ENCODE measurements around the gene PYY.
"Not testable (repeated sequence)": the region's sequence is repeated elsewhere in the genome, so short reads cannot be mapped to it uniquely, and the experiment has no call there.

PYY gene

GRCh38 chr17:43953746-43954145, at the start of gene PYY:
Gene PYY, minus strand, starts transcription at chr17:43953940. Its CDS starts 457 bp downstream, at chr17:43953483.
- no peak for DNase-seq

DNA sequence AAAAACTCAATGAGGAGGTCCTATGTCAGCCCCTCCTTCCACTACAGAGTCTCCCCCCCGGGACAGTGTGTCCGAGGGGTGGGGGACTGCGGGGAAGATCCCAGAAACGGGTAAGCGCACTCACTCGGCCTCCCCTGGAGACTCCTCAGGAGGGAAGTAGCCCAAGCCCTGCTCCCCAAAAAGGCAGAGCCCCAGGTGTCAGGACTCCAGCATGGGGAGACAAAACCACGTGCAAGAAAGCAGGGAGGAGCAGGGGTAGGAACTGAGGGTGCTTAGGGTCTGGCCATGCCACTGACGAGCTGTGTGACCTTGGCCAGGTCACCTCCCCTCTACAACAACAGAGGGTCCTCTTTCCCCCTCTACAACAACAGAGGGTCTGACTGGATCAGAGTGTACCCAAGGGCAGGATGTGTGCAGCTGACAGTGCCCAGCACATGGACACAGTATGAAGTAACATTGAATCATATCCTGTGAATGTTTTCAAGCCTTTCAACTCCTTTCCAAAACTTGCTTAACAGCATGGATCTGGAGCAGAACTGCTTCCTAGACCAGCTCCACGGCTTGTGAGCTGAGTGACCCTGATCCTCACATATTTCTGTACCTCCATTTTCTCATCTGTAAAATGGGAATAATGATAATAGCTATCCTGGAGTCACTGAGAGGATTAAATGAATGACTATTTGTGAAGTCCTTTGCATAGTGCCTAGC, 48.6 kb upstream of the PYY start:
- no peak for DNase-seq

DNA sequence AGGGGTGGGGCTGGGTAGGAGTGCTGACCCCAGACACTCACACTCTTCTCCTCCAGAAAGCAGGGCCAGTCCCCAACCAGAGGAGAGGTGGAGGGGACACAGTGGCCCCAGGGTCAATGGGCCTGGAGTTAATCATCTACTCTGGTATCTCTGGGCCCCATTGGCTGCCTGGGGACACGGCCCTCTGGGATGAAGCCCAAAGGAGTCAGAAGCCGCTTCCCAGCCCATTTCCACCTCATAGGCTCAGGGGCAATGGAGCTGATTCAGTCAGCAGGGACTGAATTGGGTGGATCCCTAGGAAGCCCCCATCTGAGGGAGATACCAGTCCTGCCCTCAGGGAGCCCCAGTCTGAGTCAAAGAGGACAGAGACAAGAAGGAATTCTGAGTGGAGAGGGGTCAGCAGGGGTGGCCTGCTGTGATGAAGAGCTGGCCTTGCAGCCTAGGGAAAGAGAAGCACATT, 47.8 kb upstream of the PYY start:
- no peak for DNase-seq

DNA sequence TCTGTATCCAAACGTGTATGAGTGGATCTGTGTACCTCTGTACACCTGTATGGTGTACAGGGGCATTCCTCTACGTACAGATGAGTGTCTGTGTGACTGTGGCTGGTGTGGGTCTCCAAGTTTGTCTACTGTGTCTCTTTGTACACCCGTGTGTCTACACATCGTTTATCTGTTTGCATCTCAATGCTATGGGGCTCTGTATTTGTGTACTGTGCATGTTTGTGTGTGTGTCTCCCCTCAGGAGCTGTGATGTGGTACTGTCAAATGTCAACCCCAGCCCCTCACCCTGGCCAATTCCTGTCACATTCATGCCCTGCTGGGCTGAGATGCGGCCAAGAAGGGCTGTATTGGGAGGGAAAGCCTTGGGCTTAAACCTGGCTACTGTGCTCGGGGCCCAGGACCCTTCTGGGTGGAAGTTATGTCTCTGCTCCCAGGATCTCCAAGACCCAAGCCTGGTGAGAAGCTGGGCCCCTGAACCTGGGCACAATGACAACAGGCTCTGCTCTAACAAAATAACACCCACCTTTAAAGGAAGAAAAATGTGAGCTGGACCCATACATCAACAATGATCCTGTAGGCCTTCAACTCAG, 47.2 kb upstream of the PYY start:
- DNase-seq = no peak

DNA sequence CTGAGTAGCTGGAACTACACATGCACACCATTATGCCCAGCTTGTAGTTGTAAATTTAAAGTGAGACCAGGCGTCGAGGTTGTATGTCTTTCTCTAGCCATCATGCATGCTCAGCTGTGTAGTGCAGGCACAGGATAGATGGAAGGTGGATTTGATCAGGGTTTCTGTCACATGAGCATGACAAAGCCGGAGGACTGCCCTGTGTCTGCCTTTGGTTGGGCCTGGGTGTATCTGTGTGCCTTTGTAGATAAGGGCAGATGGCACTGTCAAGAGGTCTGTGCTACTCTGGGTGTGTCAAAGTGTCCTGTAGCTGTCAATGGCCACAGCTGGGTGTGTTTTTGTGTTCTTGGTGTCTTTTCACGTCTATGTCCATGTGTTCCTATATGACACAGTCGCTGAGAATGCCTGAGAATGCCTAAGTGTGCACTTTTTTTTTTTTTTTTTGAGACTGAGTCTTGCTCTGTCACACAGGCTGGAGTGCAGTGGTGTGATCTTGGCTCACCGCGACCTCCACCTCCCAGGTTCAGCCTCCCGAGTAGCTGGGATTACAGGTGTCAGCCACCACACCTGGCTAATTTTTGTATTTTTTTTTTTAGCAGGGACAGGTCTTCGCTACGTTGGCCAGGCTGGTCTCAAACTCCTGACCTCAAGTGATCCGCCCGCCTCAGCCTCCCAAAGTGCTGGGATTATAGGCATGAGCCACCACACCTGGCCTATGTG, 46.6 kb upstream of the PYY start:
- DNase-seq = no peak

DNA sequence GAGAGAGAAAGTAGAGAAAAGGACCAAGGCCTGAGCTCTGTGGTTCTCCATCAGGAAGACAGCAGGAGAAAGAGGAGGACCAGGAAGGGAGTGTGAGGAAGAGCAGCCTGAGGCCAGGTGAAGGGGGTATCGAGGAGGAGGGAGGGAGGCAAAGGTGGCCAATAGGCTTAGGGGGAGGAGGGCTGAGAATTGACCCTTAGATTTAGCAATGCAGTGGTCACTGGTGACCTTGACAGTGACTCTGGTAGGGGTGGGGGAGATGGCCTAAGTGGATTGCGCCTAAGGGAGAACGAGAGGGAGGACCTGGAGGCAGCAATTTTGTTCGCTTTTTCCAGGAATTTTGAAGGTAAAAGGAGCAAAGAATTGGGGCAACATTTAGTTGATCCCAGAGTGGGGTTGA, 45.3 kb upstream of the PYY start:
- DNase-seq = no peak

GRCh38 chr17:43998552-43998951, 44.8 kb upstream of the PYY start:
- DNase-seq = no peak

GRCh38 chr17:43997180-43997579, 43.4 kb upstream of the PYY start:
- not testable (repeated sequence) for DNase-seq

DNA sequence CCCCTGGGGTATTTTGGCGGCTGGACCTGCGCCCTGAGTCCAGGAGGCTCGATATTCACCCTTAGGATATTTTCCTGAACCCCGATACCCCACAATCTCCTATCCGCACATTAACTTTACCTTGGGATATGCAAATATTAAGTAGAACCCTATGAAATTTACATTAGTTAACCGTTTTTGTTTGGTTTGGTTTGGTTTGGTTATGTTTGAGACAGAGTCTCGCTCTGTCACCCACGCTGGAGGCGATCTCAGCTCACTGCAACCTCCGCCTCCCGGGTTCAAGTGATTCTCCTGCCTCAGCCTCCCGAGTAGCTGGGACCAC, 41.4 kb upstream of the PYY start:
- DNase-seq = no peak

DNA sequence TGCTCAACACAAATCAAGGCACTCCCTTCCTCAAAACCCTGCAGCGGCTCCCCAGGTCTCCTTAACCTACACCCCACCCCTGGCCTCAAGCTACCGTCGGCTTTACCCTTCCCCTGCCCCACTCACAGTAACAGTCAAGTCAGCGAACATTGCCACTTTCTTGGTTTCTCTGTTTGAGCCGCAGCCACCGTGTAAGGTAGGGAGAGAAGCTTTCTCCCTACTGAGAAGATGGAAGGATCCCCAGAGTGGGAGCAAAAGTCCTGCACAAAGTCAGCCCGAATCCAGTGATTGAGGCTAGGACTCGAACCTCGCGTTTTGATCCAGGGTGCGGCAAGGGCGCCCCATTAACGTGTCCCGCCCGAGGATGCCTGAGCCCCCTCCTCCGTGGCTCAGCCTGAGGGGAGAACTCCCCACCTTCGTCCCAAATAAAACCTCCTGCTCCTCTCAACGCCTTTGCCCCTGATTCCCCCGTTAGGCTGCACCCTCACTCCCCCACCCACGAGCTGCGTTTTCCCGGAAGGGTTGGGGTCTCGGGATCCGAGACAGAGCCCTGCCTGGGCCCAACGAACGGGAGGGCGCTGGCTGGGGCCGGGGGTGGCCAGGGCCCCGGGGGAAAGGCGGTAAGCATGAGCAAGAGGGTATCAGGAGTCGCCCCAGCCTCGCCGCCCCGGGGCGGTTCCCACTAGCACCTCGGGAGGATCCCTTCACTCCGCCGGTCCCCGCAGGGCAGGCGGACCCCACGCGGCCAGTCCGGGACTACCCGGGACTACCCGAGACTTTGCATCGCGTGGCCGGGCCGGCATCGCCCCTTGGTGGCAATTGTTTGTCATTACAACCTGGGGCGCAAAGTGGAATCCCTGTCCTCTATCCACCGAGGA, 40.8 kb upstream of the PYY start:
- DNase-seq = no peak

DNA sequence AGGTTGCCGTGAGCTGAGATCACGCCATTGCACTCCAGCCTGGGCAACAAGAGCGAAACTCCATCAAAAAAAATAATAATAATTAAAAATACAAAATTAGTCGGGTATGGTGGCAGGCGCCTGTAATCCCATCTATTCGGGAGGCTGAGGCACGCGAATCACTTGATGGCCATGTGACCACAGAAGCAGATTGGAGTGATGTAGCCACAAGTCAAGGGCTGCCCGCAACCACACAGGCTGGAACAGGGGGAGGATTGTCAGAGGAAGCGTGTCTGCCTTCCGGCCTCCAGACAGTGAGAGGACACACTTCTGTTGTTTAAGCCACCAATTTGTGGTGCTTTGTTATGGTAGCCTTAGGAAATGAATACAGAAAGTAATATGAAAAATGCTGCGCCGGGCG, 38.9 kb upstream of the PYY start:
- no peak for DNase-seq

DNA sequence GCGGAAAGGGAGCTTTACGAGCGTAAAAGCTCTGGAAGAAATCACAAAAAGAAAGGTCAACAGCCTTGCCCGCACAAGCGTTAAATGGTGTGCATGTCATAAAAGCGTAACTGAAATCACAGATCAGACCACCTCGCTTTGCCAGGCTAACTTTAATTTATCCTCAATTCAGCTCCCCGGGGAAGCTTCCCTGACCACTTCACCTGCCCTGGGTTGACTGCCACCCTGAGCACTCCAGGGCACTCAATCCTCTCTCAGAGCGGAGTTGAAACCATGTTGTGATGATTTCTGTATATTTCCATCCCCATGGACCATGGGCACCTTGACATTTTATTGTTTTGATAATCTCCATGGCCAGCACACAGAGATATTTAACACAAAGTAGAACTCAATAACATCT, 34.6 kb upstream of the PYY start:
- DNase-seq = no peak

- DNase-seq = no peak
Observed at GRCh38 chr17:43987131-43988021, 33.6 kb upstream of the PYY start.

DNA sequence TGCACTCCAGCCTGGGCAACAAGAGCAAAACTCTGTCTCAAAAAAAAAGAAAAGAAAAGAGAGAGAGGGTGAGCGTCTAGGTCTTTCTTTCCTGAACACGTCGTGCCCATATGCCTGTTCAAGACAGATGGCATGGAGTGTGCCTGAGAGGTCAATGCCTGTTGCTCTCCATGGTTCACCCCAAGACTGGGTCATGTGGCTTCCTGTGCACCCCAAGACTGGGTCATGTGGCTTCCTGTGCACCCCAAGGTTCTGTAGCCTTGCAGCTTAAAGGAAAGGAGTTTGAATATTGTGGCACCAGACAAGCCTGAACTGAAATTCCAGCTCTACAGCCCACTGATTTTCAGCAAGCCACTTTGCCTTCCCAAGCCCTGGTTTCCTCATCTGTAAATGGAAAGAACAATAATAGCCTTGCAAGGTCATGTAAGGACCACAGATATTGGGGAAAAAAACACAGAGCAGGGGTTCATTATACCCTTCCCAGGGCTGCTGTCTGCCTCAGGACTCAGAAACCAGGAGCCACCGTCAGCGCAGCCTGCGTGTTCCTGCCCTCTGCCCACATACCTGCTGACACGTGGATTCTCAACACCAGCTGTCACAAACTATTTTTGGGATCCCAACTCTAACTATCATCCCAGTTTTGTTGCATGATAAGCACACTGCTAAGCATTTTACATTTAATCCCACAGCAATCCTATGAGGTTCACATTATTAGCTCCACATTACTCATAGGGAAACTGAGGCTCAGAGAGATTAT, 32.7 kb upstream of the PYY start:
- DNase-seq = no peak

GRCh38 chr17:43984521-43984920, 30.8 kb upstream of the PYY start:
- no peak for DNase-seq

DNA sequence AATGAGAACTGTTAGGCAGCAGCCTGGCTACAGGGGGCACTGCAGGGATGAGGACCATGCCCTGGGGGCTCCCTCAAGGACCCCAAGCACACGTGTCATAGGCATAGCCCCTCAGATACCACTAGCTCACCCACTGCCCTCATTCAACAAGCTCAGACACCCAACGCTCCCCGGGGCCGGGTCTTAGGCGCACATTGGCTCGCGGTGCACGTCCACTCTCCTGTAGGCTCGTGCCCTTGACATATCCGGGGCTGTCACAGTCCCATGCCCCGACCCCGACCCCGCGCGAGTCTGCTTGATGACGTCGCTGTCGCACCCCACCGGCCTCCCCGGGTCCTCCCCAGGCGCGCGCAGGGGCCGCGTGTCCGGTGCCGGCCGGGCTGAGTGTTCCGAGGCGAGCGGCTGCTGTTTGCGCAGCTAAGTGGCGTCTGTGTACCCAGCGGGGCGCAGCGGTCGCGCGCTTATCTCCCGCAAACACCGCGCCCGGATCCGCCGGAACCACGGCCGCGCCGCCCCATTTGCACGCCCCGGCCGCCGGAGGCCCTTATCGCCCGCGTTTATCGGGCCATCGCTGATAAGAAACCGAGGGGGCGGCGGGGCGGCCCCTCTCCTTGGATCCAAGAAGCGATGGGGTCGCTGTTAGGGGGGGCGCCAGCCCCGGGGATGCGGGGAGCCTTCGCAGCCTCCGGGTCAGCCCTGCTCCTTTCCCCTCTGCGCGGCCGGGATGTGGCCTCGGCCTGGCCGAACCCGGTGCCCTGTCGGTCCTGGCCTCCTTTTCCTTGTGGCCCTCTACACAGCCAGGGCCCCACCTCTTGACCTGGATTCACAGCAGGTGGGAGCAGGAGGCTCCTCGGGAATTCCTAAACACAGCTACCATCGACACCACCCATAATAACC, 30.0 kb upstream of the PYY start:
- no peak for DNase-seq

- no peak for DNase-seq
Observed at GRCh38 chr17:43983196-43983514, 29.4 kb upstream of the PYY start.

DNA sequence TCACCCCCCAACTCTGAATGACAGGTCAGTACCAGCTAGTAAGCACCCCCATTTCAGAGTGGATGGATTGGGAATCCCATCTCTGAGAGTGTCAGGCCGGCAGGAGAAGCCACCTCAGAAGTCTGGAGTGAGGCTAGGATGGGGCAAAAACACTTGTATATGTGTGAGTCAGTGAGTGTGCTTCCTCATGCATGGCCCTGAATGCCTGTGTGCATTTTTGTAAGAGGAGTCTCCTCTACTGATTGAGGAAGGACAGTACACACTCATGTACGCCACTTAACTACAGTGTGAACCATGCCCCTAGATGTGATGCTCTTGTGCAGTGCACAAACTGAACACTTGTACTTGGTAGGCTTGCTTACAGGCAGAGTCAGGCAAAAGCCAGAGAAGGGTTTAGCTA, 28.4 kb upstream of the PYY start:
- DNase-seq = no peak

DNA sequence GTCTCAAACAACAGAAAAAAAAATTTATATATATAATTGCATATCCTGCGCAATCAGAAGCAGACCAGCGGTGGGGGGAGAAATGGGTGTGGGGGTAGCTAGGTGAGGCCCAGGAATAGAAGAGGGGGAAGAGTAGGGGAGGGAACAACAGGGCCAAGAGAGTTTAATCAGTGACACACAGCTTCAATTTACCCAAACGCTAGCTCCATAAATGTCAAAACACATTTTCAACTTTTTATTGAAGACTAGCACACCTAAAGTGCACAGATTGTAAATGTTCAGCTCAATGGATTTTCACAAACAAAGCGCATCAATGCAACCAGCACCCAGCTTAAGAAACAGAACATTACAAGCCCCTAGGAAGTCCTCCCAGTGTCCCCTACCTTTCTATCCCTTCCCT, 25.9 kb upstream of the PYY start:
- no peak for DNase-seq

DNA sequence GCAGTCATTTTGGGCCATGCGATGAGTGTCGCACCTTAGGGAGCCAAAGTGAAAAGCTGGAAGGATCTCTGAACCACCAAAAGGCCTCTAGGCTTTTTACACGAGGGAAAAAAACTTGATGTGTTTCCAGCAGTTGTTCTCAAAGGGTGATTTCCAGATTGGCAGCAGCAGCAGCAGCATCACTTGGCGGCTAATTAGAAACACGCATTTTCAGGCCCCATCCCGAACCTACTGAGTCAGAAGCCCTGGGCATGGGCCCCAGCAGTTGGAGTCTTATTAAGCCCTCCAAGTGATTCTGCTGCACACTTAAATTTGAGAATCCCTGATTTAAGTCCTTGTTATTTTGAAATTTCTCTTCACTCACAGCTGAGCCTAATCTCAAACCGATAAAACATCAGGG, 25.3 kb upstream of the PYY start:
- DNase-seq = no peak

- DNase-seq = no peak
Observed at GRCh38 chr17:43978078-43978477, 24.3 kb upstream of the PYY start.

Measured in cerebellar nuclear complex (tissue), 1 donor.